Measurements from ENCODE around the gene ASTN1. TPM values are rescaled to one million over a fixed set of nuclear protein-coding genes. Genes with fewer than 3 reads are reported as not detected.

Gene ASTN1
- total RNA-seq, 2 donors from 2014 or later, result not detected

- no peak overlapping the region for H3K27ac Mint-ChIP-seq
- no peaks in the 10 kb centered on the region for H3K36me3 Mint-ChIP-seq (ENCODE audit: low read depth)
These were observed 161.6 kb downstream of the ASTN1 start for GRCh38 chr1:177002891-177003290.

GRCh38 chr1:177001556-177001955 is 163.0 kb downstream of the ASTN1 start:
- no peak overlapping the region for H3K4me3 Mint-ChIP-seq
- H3K36me3 Mint-ChIP-seq (ENCODE audit: low read depth), result no peaks in the 10 kb centered on the region
- H3K4me1 Mint-ChIP-seq, result no peaks in the 10 kb centered on the region
- DNase-seq, result no peak
- H3K27me3 Mint-ChIP-seq, result no peaks in the 10 kb centered on the region
- H3K9me3 ChIP-seq (ENCODE audit: control insufficient read depth, low read length, poor library complexity, severe bottlenecking), result no peaks in the 10 kb centered on the region
- no peak overlapping the region for H3K27ac Mint-ChIP-seq
- ATAC-seq, result no peak

More at GRCh38 chr1:177002891-177003290, 161.6 kb downstream of the ASTN1 start:
- ATAC-seq (no peak), DNase-seq (no peak)
- no peak overlapping the region for H3K4me3 Mint-ChIP-seq
- no peaks in the 10 kb centered on the region for H3K9me3 ChIP-seq (ENCODE audit: control insufficient read depth, low read length, poor library complexity, severe bottlenecking)
- no peaks in the 10 kb centered on the region for H3K27me3 Mint-ChIP-seq
- H3K4me1 Mint-ChIP-seq, result no peaks in the 10 kb centered on the region

- H3K27me3 Mint-ChIP-seq, result no peaks in the 10 kb centered on the region
- DNase-seq (no peak), ATAC-seq (no peak)
- H3K27ac Mint-ChIP-seq, result no peak overlapping the region
- no peaks in the 10 kb centered on the region for H3K9me3 ChIP-seq (ENCODE audit: control insufficient read depth, low read length, poor library complexity, severe bottlenecking)
- H3K36me3 Mint-ChIP-seq (ENCODE audit: low read depth), result no peaks in the 10 kb centered on the region
- H3K4me3 Mint-ChIP-seq, result no peak overlapping the region
- H3K4me1 Mint-ChIP-seq, result no peaks in the 10 kb centered on the region
These were observed 166.2 kb downstream of the ASTN1 start for GRCh38 chr1:176998183-176998795.

- DNase-seq (no peak), ATAC-seq (no peak)
- Mint-ChIP-seq H3K27me3 (no peaks in the 10 kb centered on the region), H3K4me1 (no peaks in the 10 kb centered on the region), H3K4me3 (no peak overlapping the region), H3K27ac (no peak overlapping the region), H3K36me3 (ENCODE audit: low read depth) (no peaks in the 10 kb centered on the region)
- no peaks in the 10 kb centered on the region for H3K9me3 ChIP-seq (ENCODE audit: control insufficient read depth, low read length, poor library complexity, severe bottlenecking)
These were observed 167.9 kb downstream of the ASTN1 start for GRCh38 chr1:176996456-176997090.

GRCh38 chr1:176994931-176995596 is 169.4 kb downstream of the ASTN1 start:
- H3K9me3 ChIP-seq (ENCODE audit: control insufficient read depth, low read length, poor library complexity, severe bottlenecking), result no peaks in the 10 kb centered on the region
- Mint-ChIP-seq H3K27ac (no peak overlapping the region), H3K36me3 (ENCODE audit: low read depth) (no peaks in the 10 kb centered on the region), H3K4me1 (no peaks in the 10 kb centered on the region), H3K4me3 (no peak overlapping the region), H3K27me3 (no peaks in the 10 kb centered on the region)
- ATAC-seq (no peak), DNase-seq (no peak)

- Mint-ChIP-seq H3K27me3 (no peaks in the 10 kb centered on the region), H3K4me1 (no peaks in the 10 kb centered on the region), H3K27ac (no peak overlapping the region), H3K4me3 (no peak overlapping the region), H3K36me3 (ENCODE audit: low read depth) (no peaks in the 10 kb centered on the region)
- ATAC-seq (no peak), DNase-seq (no peak)
- H3K9me3 ChIP-seq (ENCODE audit: control insufficient read depth, low read length, poor library complexity, severe bottlenecking), result no peaks in the 10 kb centered on the region
These were observed 170.9 kb downstream of the ASTN1 start for GRCh38 chr1:176993587-176993986.

GRCh38 chr1:176989754-176990153 is 174.8 kb downstream of the ASTN1 start:
- Mint-ChIP-seq H3K27ac (no peak overlapping the region), H3K27me3 (no peaks in the 10 kb centered on the region), H3K4me3 (no peak overlapping the region), H3K4me1 (no peaks in the 10 kb centered on the region), H3K36me3 (ENCODE audit: low read depth) (no peaks in the 10 kb centered on the region)
- no peak for ATAC-seq
- no peaks in the 10 kb centered on the region for H3K9me3 ChIP-seq (ENCODE audit: control insufficient read depth, low read length, poor library complexity, severe bottlenecking)
- DNase-seq, result no peak

GRCh38 chr1:176989023-176989422 is 175.5 kb downstream of the ASTN1 start:
- H3K9me3 ChIP-seq (ENCODE audit: control insufficient read depth, low read length, poor library complexity, severe bottlenecking), result no peaks in the 10 kb centered on the region
- Mint-ChIP-seq H3K4me1 (no peaks in the 10 kb centered on the region), H3K36me3 (ENCODE audit: low read depth) (no peaks in the 10 kb centered on the region), H3K27me3 (no peaks in the 10 kb centered on the region), H3K4me3 (no peak overlapping the region), H3K27ac (no peak overlapping the region)
- ATAC-seq, result no peak
- DNase-seq, result no peak

GRCh38 chr1:176987016-176987415 is 177.5 kb downstream of the ASTN1 start:
- no peaks in the 10 kb centered on the region for H3K4me1 Mint-ChIP-seq
- no peak for DNase-seq
- ATAC-seq, result no peak
- H3K9me3 ChIP-seq (ENCODE audit: control insufficient read depth, low read length, poor library complexity, severe bottlenecking), result no peaks in the 10 kb centered on the region
- H3K4me3 Mint-ChIP-seq, result no peak overlapping the region
- no peak overlapping the region for H3K27ac Mint-ChIP-seq
- H3K27me3 Mint-ChIP-seq, result no peaks in the 10 kb centered on the region
- H3K36me3 Mint-ChIP-seq (ENCODE audit: low read depth), result no peaks in the 10 kb centered on the region

- no peaks in the 10 kb centered on the region for H3K9me3 ChIP-seq (ENCODE audit: control insufficient read depth, low read length, poor library complexity, severe bottlenecking)
- Mint-ChIP-seq H3K27ac (no peak overlapping the region), H3K36me3 (ENCODE audit: low read depth) (no peaks in the 10 kb centered on the region), H3K4me3 (no peak overlapping the region), H3K4me1 (no peaks in the 10 kb centered on the region), H3K27me3 (no peaks in the 10 kb centered on the region)
- ATAC-seq, result no peak
- no peak for DNase-seq
These were observed 180.8 kb downstream of the ASTN1 start for GRCh38 chr1:176983731-176984130.

GRCh38 chr1:176976771-176977170 is 187.7 kb downstream of the ASTN1 start:
- ATAC-seq (no peak), DNase-seq (no peak)
- Mint-ChIP-seq H3K4me1 (no peaks in the 10 kb centered on the region), H3K36me3 (ENCODE audit: low read depth) (no peaks in the 10 kb centered on the region), H3K27me3 (no peaks in the 10 kb centered on the region), H3K4me3 (no peak overlapping the region), H3K27ac (no peak overlapping the region)
- no peaks in the 10 kb centered on the region for H3K9me3 ChIP-seq (ENCODE audit: control insufficient read depth, low read length, poor library complexity, severe bottlenecking)

GRCh38 chr1:176976225-176976624 is 188.3 kb downstream of the ASTN1 start:
- H3K36me3 Mint-ChIP-seq (ENCODE audit: low read depth), result no peaks in the 10 kb centered on the region
- no peak overlapping the region for H3K4me3 Mint-ChIP-seq
- no peaks in the 10 kb centered on the region for H3K27me3 Mint-ChIP-seq
- ATAC-seq (no peak), DNase-seq (no peak)
- H3K9me3 ChIP-seq (ENCODE audit: control insufficient read depth, low read length, poor library complexity, severe bottlenecking), result no peaks in the 10 kb centered on the region
- H3K4me1 Mint-ChIP-seq, result no peaks in the 10 kb centered on the region
- H3K27ac Mint-ChIP-seq, result no peak overlapping the region

GRCh38 chr1:176964687-176965086 is 199.8 kb downstream of the ASTN1 start:
- no peak overlapping the region for H3K4me3 Mint-ChIP-seq
- no peaks in the 10 kb centered on the region for H3K27me3 Mint-ChIP-seq
- no peaks in the 10 kb centered on the region for H3K9me3 ChIP-seq (ENCODE audit: control insufficient read depth, low read length, poor library complexity, severe bottlenecking)
- DNase-seq (no peak), ATAC-seq (no peak)
- H3K36me3 Mint-ChIP-seq (ENCODE audit: low read depth), result no peaks in the 10 kb centered on the region
- no peaks in the 10 kb centered on the region for H3K4me1 Mint-ChIP-seq
- H3K27ac Mint-ChIP-seq, result no peak overlapping the region

GRCh38 chr1:176963181-176963580 is 201.3 kb downstream of the ASTN1 start:
- DNase-seq (no peak), ATAC-seq (no peak)
- no peaks in the 10 kb centered on the region for H3K36me3 Mint-ChIP-seq (ENCODE audit: low read depth)
- no peak overlapping the region for H3K27ac Mint-ChIP-seq
- no peaks in the 10 kb centered on the region for H3K4me1 Mint-ChIP-seq
- no peaks in the 10 kb centered on the region for H3K27me3 Mint-ChIP-seq
- H3K4me3 Mint-ChIP-seq, result no peak overlapping the region
- H3K9me3 ChIP-seq (ENCODE audit: control insufficient read depth, low read length, poor library complexity, severe bottlenecking), result no peaks in the 10 kb centered on the region
